Tibial artery (tissue), 4 donors: ENCODE measurements around the gene MGAT4A.
"Not testable (repeated sequence)": the region's sequence is repeated elsewhere in the genome, so short reads cannot be mapped to it uniquely, and the experiment has no call there.

Source experiments
- DNase-seq, 2 donors: peaks; one replicate each; pipeline ENCODE4 v3.0.0-alpha.2; 2019
- H3K27ac ChIP-seq, 2 donors: fragments of 200-600 bp; sonication (generic) in 1 of 2; 1 replicate in 1 of 2; 2 replicates in 1 of 2; pipeline ENCODE4 v1.5.1; 2018 to 2019; ENCODE audit warnings: mild to moderate bottlenecking in 1 of 2
- H3K27me3 ChIP-seq, 2 donors: fragments of 200-600 bp; sonication (generic) in 1 of 2; one replicate each; pipeline versions ENCODE4 v1.5.1 to v1.6.0; 2016 to 2019
- H3K36me3 ChIP-seq, 3 donors: fragments of 200-600 bp; sonication (generic) in 2 of 3; one replicate each; pipeline ENCODE4 v1.5.1; 2016 to 2019; ENCODE audit warnings: mild to moderate bottlenecking in 2 of 3
- H3K4me1 ChIP-seq, 4 donors: fragments of 200-600 bp; sonication (generic) in 2 of 4; 1 replicate in 3 of 4; 2 replicates in 1 of 4; pipeline ENCODE4 v1.5.1; 2016 to 2019
- H3K4me3 ChIP-seq, 2 donors: fragments of 200-600 bp; sonication (generic) in 1 of 2; 1 replicate in 1 of 2; 2 replicates in 1 of 2; pipeline ENCODE4 v1.5.1; 2018 to 2019; ENCODE audit warnings: mild to moderate bottlenecking in 2 of 2
- H3K9me3 ChIP-seq, 3 donors: fragments of 200-600 bp; sonication (generic) in 1 of 3; one replicate each; pipeline ENCODE4 v1.5.1; 2016 to 2019
- intact Hi-C: fragments of 100-400 bp; cut with DNase I; formaldehyde crosslinking; loops from one replicate; pipeline ENCODE4 v1.15.0; 2023; ENCODE audit warnings: low total_unique reads
- TF ChIP-seq, protein P1 (sequence below), 2 experiments: fragments of 200-600 bp in 1 of 2; fragments of 450-650 bp in 1 of 2; IDR thresholded peaks; one replicate each; pipeline ENCODE4 v1.5.1; 2017 to 2019; ENCODE audit warnings: antibody characterized with exemption in 2 of 2, mild to moderate bottlenecking in 1 of 2, moderate library complexity in 1 of 2

Gene MGAT4A

GRCh38 chr2:98664323-98664722 is 66.6 kb downstream of the MGAT4A start:
- H3K27me3 ChIP-seq, result no peaks in the 10 kb centered on the region
- peaks cover 0 to 3% (median 0%) of the 10 kb centered on the region in 3 donors for H3K9me3 ChIP-seq
- intact Hi-C loops, result no loop called here
- H3K4me1 ChIP-seq, result no peaks in the 10 kb centered on the region
- peaks cover 0 to 22% (median 8%) of the 10 kb centered on the region in 3 donors for H3K36me3 ChIP-seq
- TF ChIP-seq, protein P1, sequence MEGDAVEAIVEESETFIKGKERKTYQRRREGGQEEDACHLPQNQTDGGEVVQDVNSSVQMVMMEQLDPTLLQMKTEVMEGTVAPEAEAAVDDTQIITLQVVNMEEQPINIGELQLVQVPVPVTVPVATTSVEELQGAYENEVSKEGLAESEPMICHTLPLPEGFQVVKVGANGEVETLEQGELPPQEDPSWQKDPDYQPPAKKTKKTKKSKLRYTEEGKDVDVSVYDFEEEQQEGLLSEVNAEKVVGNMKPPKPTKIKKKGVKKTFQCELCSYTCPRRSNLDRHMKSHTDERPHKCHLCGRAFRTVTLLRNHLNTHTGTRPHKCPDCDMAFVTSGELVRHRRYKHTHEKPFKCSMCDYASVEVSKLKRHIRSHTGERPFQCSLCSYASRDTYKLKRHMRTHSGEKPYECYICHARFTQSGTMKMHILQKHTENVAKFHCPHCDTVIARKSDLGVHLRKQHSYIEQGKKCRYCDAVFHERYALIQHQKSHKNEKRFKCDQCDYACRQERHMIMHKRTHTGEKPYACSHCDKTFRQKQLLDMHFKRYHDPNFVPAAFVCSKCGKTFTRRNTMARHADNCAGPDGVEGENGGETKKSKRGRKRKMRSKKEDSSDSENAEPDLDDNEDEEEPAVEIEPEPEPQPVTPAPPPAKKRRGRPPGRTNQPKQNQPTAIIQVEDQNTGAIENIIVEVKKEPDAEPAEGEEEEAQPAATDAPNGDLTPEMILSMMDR (IDR thresholded peaks at IDR 0.05), result no peak
- DNase-seq, result no peak
- H3K4me3 ChIP-seq, result no peak overlapping the region
- no peak overlapping the region for H3K27ac ChIP-seq

- no peak overlapping the region for H3K27ac ChIP-seq
- H3K36me3 ChIP-seq, result peaks cover 0 to 14% (median 8%) of the 10 kb centered on the region in 3 donors
- intact Hi-C loops, result no loop called here
- H3K4me3 ChIP-seq, result no peak overlapping the region
- H3K9me3 ChIP-seq, result peaks cover 0 to 3% (median 0%) of the 10 kb centered on the region in 3 donors
- H3K4me1 ChIP-seq, result no peaks in the 10 kb centered on the region
- TF ChIP-seq, protein P1 (IDR thresholded peaks at IDR 0.05), result no peak
- DNase-seq, result no peak
- H3K27me3 ChIP-seq, result no peaks in the 10 kb centered on the region
Observed at GRCh38 chr2:98663511-98664090, 67.3 kb downstream of the MGAT4A start.

GRCh38 chr2:98659491-98659840 is 71.5 kb downstream of the MGAT4A start:
- H3K27me3 ChIP-seq, H3K4me3 ChIP-seq, intact Hi-C loops, DNase-seq, H3K4me1 ChIP-seq, H3K9me3 ChIP-seq, H3K36me3 ChIP-seq, H3K27ac ChIP-seq: not testable (repeated sequence)

DNA sequence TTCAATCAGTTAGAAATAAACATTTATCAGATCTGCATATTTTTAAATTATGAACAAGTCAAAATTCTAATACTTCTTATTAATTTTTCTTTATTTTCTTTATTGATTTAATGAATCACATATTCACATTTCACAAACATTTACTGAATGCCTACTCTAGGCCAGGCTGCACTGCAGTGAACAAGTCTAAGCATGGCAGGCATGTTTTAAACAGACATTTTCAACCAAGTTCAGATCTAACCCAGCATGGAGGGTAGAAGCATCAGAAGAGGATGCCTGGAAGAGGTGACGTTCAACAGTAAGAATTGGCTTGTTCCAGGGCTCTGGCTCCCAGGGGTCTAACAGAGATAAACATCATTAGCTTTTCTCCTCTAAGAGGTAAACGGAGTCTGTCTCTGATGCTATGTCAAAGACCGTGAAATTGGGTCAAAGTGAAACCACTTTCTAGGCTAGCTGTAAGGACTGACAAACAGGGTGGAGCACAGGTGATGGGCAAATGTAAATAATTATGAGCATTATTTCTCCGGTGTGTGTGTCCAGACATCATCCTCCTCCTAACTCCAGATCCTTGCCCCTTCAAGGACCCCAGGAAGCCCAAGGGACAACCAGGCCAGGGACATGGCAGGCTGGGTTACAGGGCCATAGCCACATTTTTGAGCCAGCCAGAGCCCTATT is 72.0 kb downstream of the MGAT4A start:
- Histone ChIP-seq H3K27ac (no peak overlapping the region), H3K4me3 (no peak overlapping the region), H3K36me3 (peaks cover 0 to 8% (median 0%) of the 10 kb centered on the region in 3 donors), H3K27me3 (no peaks in the 10 kb centered on the region), H3K4me1 (no peaks in the 10 kb centered on the region), H3K9me3 (peaks cover 0 to 3% (median 0%) of the 10 kb centered on the region in 3 donors)
- TF ChIP-seq, protein P1 (IDR thresholded peaks at IDR 0.05), result no peak
- no peak for DNase-seq
- intact Hi-C loops, result no loop called here

DNA sequence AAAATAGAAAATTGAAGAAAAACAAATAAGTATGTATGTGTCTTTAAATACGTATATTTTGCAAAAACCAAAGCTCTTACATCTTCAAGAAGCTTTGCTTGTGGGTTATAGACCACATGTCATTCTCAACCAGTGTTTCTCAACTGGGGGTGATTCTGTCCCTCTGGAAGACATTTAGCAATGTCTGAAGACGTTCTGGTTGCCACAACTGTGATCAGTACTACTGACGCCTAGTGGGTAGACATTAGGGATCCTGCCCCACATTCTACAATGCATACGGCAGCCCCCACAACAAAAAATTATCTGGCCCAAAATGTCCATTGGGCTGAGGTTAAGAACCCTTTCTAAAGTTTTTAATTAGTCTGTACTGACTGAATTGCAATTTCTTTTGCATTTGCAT is 74.1 kb downstream of the MGAT4A start:
- TF ChIP-seq, protein P1 (IDR thresholded peaks at IDR 0.05), result no peak
- H3K9me3 ChIP-seq, result peaks cover 0 to 3% (median 0%) of the 10 kb centered on the region in 3 donors
- intact Hi-C loops, result no loop called here
- no peaks in the 10 kb centered on the region for H3K4me1 ChIP-seq
- H3K27ac ChIP-seq, result no peak overlapping the region
- no peak overlapping the region for H3K4me3 ChIP-seq
- peaks cover 0 to 8% (median 0%) of the 10 kb centered on the region in 3 donors for H3K36me3 ChIP-seq
- no peak for DNase-seq
- no peaks in the 10 kb centered on the region for H3K27me3 ChIP-seq

DNA sequence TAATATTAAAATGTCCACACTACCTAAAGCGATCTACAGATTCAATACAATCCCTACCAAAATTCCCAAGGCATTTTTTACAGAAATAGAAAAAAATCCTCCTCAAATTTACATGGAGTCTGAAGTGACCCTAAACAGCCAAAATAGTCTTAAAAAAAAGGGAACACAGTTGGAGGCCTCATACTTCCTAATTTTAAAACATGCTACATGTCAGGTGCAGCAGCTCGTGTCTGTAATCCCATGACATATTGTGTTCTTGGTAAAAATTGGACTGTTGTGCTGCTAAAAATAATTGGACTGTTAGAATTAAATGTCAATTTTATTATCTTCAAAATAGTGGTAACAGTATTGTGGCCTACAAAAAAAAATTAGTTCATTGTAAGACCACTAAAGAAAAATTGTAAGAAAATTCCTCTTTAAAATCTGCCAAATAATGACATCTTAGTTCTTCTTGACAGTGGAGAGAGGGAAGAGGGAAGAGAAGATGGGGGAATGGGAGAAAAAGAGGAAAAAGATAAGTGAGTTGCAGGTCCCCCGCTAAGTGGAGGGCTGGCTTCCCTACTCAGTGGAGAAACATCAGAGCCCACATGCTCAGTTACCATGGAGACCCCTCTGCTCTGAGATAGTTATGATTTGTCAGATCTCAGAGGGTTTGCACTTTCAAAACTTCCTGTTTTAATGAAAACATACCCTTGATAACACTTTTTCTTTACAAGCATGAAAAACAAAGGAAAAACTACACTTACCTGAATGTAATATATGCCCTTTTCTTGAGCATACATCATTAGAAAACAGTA is 76.0 kb downstream of the MGAT4A start:
- H3K27ac ChIP-seq, result no peak overlapping the region
- intact Hi-C loops, result no loop called here
- DNase-seq, result peak in 1 of 2 donors; percentile 32

More for the DNA sequence above, 76.0 kb downstream of the MGAT4A start:
- Histone ChIP-seq H3K9me3 (no peaks in the 10 kb centered on the region), H3K27me3 (no peaks in the 10 kb centered on the region), H3K4me1 (no peaks in the 10 kb centered on the region), H3K4me3 (no peak overlapping the region), H3K36me3 (no peaks in the 10 kb centered on the region)
- TF ChIP-seq, protein P1 (IDR thresholded peaks at IDR 0.05), result no peak
